Activated CD8-positive, alpha-beta T cell treated with anti-CD3 and anti-CD28 coated beads, Interleukin-2, amount 10 ng/mL, durations not matched to agents 7 days and 5 days (primary cell): ENCODE results near the gene HSPB6. TPM values are rescaled to one million over a fixed set of nuclear protein-coding genes. Genes with fewer than 3 reads are reported as not detected.

Experiments
- ATAC-seq: fragments of 150-1000 bp; cut with Tn5 transposase; one replicate; pipeline ENCODE4 v1.10.0; 2021; ENCODE audit warnings: moderate library complexity
- CTCF ChIA-PET: fragments of 350-600 bp; sonication (Branson Sonifier 250); formaldehyde crosslinking; loops from one replicate; lab custom pipeline; 2021; ENCODE audit warnings: antibody characterized with exemption; lab: Charles Lee
- POLR2A ChIA-PET: fragments of 350-600 bp; sonication (Branson Sonifier 250); formaldehyde crosslinking; loops from one replicate; lab custom pipeline; 2021; ENCODE audit warnings: antibody characterized with exemption; lab: Charles Lee
- DNase-seq: peaks from one replicate; pipeline ENCODE4 v3.0.0-alpha.2; 2020
- H3K27ac Mint-ChIP-seq: one replicate; pipeline ENCODE4 v1.8.0; 2021; ENCODE audit warnings: mild to moderate bottlenecking, mixed read lengths
- H3K27me3 Mint-ChIP-seq: one replicate; pipeline ENCODE4 v1.8.0; 2021; ENCODE audit warnings: low read depth, mixed read lengths
- H3K36me3 Mint-ChIP-seq: one replicate; pipeline ENCODE4 v1.8.0; 2021; ENCODE audit warnings: low read depth, mixed read lengths
- H3K4me1 Mint-ChIP-seq: one replicate; pipeline ENCODE4 v1.8.0; 2021; ENCODE audit warnings: low read depth, mixed read lengths
- H3K4me3 Mint-ChIP-seq: one replicate; pipeline ENCODE4 v1.8.0; 2021; ENCODE audit warnings: mild to moderate bottlenecking, mixed read lengths
- H3K9me3 Mint-ChIP-seq: one replicate; pipeline ENCODE4 v1.8.0; 2022; ENCODE audit warnings: mixed read lengths; ENCODE audit not compliant: insufficient read depth
- total RNA-seq, 2 experiments: library from RNA; stranded (reverse); gene quantifications; one replicate each; pipeline ENCODE4 v1.2.3, GENCODE V29; 2021

HSPB6 gene
- total RNA-seq, 2 experiments from 2014 or later, result 0.65 TPM; not detected in 1

GRCh38 chr19:35746531-35746930, 10.3 kb downstream of the HSPB6 start:
- peaks cover 68% of the 10 kb centered on the region for H3K4me1 Mint-ChIP-seq

GRCh38 chr19:35746087-35746462, 10.8 kb downstream of the HSPB6 start:
- DNase-seq (no peak), ATAC-seq (no peak)
- Mint-ChIP-seq H3K9me3 (no peaks in the 10 kb centered on the region), H3K27ac (peak overlapping the region; percentile 99), H3K27me3 (no peaks in the 10 kb centered on the region), H3K4me3 (peak overlapping the region; percentile 93), H3K4me1 (peaks cover 68% of the 10 kb centered on the region), H3K36me3 (peaks cover 18% of the 10 kb centered on the region)
- ChIA-PET POLR2A (interaction anchor here (0.8 to 1.9 kb wide), 4 partner anchors 27 to 40 kb away, joined by 3 to 8 read pairs (median 5); partner anchors contain the start of gene KMT2B), CTCF (interaction anchor here (1.3 to 1.9 kb wide), 5 partner anchors 10 to 197 kb away, joined by 3 to 6 read pairs (median 5); no protein-coding TSS in a partner anchor)

More at GRCh38 chr19:35746531-35746930, 10.3 kb downstream of the HSPB6 start:
- Mint-ChIP-seq H3K27ac (peak overlapping the region; percentile 99), H3K4me3 (peak overlapping the region; percentile 93), H3K9me3 (no peaks in the 10 kb centered on the region), H3K27me3 (no peaks in the 10 kb centered on the region), H3K36me3 (peaks cover 18% of the 10 kb centered on the region)
- ATAC-seq, result no peak
- DNase-seq, result no peak
- CTCF ChIA-PET, result no interaction called here
- POLR2A ChIA-PET, result interaction anchor here (1.4 to 1.8 kb wide), 2 partner anchors 29 to 35 kb away, joined by 3 to 8 read pairs; partner anchors contain the start of gene KMT2B

GRCh38 chr19:35745328-35746086, 11.3 kb downstream of the HSPB6 start, which contains the start of the genes PSENEN and U2AF1L4:
PSENEN (plus strand) TSS chr19:35745651; CDS start chr19:35745931, 280 bp downstream.
U2AF1L4 (minus strand) TSS chr19:35745418; CDS start chr19:35745391, 27 bp downstream.
- Mint-ChIP-seq H3K27ac (peak within 1 kb of the TSS; percentile 99), H3K4me3 (peak within 1 kb of the TSS; percentile 93), H3K27me3 (no peaks in the 10 kb centered on the region), H3K36me3 (peaks cover 18% of the 10 kb centered on the region), H3K9me3 (no peaks in the 10 kb centered on the region), H3K4me1 (peaks cover 70% of the 10 kb centered on the region)
- ATAC-seq, result peak; percentile 56
- ChIA-PET CTCF (interaction anchor here (1.2 to 1.9 kb wide), 8 partner anchors 10 to 196 kb away, joined by 3 to 8 read pairs (median 5); partner anchors contain the start of gene KMT2B), POLR2A (interaction anchor here (0.7 to 1.9 kb wide), 9 partner anchors 12 to 133 kb away, joined by 3 to 8 read pairs (median 4); partner anchors contain the start of genes HAUS5, HSPB6 and KMT2B)
- peak; percentile 98 for DNase-seq

- Mint-ChIP-seq H3K4me3 (peak overlapping the region; percentile 93), H3K27ac (peak overlapping the region; percentile 99), H3K27me3 (no peaks in the 10 kb centered on the region), H3K9me3 (no peaks in the 10 kb centered on the region), H3K36me3 (peaks cover 18% of the 10 kb centered on the region), H3K4me1 (peaks cover 65% of the 10 kb centered on the region)
- ChIA-PET CTCF (interaction anchor here (0.8 to 1.9 kb wide), 12 partner anchors 11 to 195 kb away, joined by 3 to 8 read pairs (median 5); partner anchors contain the start of gene KMT2B), POLR2A (interaction anchor here (0.6 to 1.9 kb wide), 11 partner anchors 12 to 132 kb away, joined by 3 to 8 read pairs (median 4); partner anchors contain the start of genes HAUS5, HSPB6 and KMT2B)
- DNase-seq (peak; percentile 97), ATAC-seq (peak; percentile 56)
These were observed 12.2 kb downstream of the HSPB6 start for GRCh38 chr19:35744430-35745327.

- Mint-ChIP-seq H3K27me3 (no peaks in the 10 kb centered on the region), H3K36me3 (peaks cover 20% of the 10 kb centered on the region), H3K27ac (peak overlapping the region; percentile 99), H3K9me3 (no peaks in the 10 kb centered on the region), H3K4me3 (peak overlapping the region; percentile 93), H3K4me1 (peaks cover 64% of the 10 kb centered on the region)
- no peak for DNase-seq
- POLR2A ChIA-PET, result interaction anchor here (0.7 to 4.3 kb wide), 6 partner anchors 13 to 131 kb away, joined by 3 to 14 read pairs (median 5); partner anchors contain the start of genes HSPB6 and KMT2B
- no peak for ATAC-seq
- CTCF ChIA-PET, result interaction anchor here (0.8 to 1.9 kb wide), 10 partner anchors 26 to 187 kb away, joined by 3 to 8 read pairs (median 5); partner anchors contain the start of gene KMT2B
These were observed 13.0 kb downstream of the HSPB6 start for GRCh38 chr19:35743640-35744429.

- H3K27ac Mint-ChIP-seq, result peak within 1 kb of the TSS; percentile 93
- H3K9me3 Mint-ChIP-seq, result no peaks in the 10 kb centered on the region
- POLR2A ChIA-PET, result interaction anchor here (0.9 to 4.3 kb wide), 4 partner anchors 24 to 42 kb away, joined by 3 to 14 read pairs (median 4); partner anchors contain the start of gene KMT2B
These were observed 14.6 kb downstream of the HSPB6 start, which contains the start of gene IGFLR1 for GRCh38 chr19:35742121-35742724. IGFLR1 (minus strand) TSS chr19:35742452; CDS start chr19:35741180, 1,272 bp downstream.

GRCh38 chr19:35741203-35741515, 15.7 kb downstream of the HSPB6 start:
- no peaks in the 10 kb centered on the region for H3K9me3 Mint-ChIP-seq
- POLR2A ChIA-PET, result interaction anchor here (0.5 to 4.3 kb wide), 9 partner anchors 10 to 154 kb away, joined by 3 to 14 read pairs (median 4); partner anchors contain the start of gene KMT2B
- DNase-seq (no peak), ATAC-seq (no peak)
- H3K27ac Mint-ChIP-seq, result peak overlapping the region; percentile 93
- H3K4me1 Mint-ChIP-seq, result peaks cover 54% of the 10 kb centered on the region
- CTCF ChIA-PET, result interaction anchor here (0.6 to 1.7 kb wide), 7 partner anchors 18 to 191 kb away, joined by 3 to 10 read pairs (median 7); no protein-coding TSS in a partner anchor
- H3K4me3 Mint-ChIP-seq, result peak overlapping the region; percentile 90
- H3K36me3 Mint-ChIP-seq, result peaks cover 37% of the 10 kb centered on the region
- H3K27me3 Mint-ChIP-seq, result no peaks in the 10 kb centered on the region

More at GRCh38 chr19:35742121-35742724, 14.6 kb downstream of the HSPB6 start, which contains the start of gene IGFLR1:
- CTCF ChIA-PET, result interaction anchor here (0.9 to 2.0 kb wide), 4 partner anchors 12 to 189 kb away, joined by 3 to 7 read pairs (median 4); no protein-coding TSS in a partner anchor
- Mint-ChIP-seq H3K27me3 (no peaks in the 10 kb centered on the region), H3K36me3 (peaks cover 32% of the 10 kb centered on the region), H3K4me3 (peak within 1 kb of the TSS; percentile 93), H3K4me1 (peaks cover 55% of the 10 kb centered on the region)
- peak; percentile 80 for DNase-seq
- ATAC-seq, result no peak

- ATAC-seq (peak; percentile 74), DNase-seq (peak; percentile 99)
- no peaks in the 10 kb centered on the region for H3K27me3 Mint-ChIP-seq
- H3K9me3 Mint-ChIP-seq, result no peaks in the 10 kb centered on the region
- H3K4me3 Mint-ChIP-seq, result peak overlapping the region; percentile 90
- H3K27ac Mint-ChIP-seq, result peak overlapping the region; percentile 92
- H3K36me3 Mint-ChIP-seq, result peaks cover 39% of the 10 kb centered on the region
- POLR2A ChIA-PET, result interaction anchor here (0.5 to 4.3 kb wide), 9 partner anchors 11 to 154 kb away, joined by 3 to 14 read pairs (median 4); partner anchors contain the start of gene KMT2B
- CTCF ChIA-PET, result interaction anchor here (0.6 to 1.7 kb wide), 10 partner anchors 13 to 192 kb away, joined by 3 to 10 read pairs (median 4); no protein-coding TSS in a partner anchor
- peaks cover 50% of the 10 kb centered on the region for H3K4me1 Mint-ChIP-seq
These were observed 16.2 kb downstream of the HSPB6 start for GRCh38 chr19:35740423-35741202.

- CTCF ChIA-PET, result interaction anchor here (0.9 to 1.7 kb wide), 9 partner anchors 12 to 191 kb away, joined by 3 to 10 read pairs (median 4); no protein-coding TSS in a partner anchor
- peaks cover 48% of the 10 kb centered on the region for H3K4me1 Mint-ChIP-seq
- no peaks in the 10 kb centered on the region for H3K27me3 Mint-ChIP-seq
- no peak for DNase-seq
- H3K4me3 Mint-ChIP-seq, result peak overlapping the region; percentile 90
- peak; percentile 17 for ATAC-seq
- H3K36me3 Mint-ChIP-seq, result peaks cover 43% of the 10 kb centered on the region
- no peaks in the 10 kb centered on the region for H3K9me3 Mint-ChIP-seq
- POLR2A ChIA-PET, result interaction anchor here (0.9 to 4.3 kb wide), 7 partner anchors 11 to 28 kb away, joined by 3 to 14 read pairs (median 5); partner anchors contain the start of gene KMT2B
- H3K27ac Mint-ChIP-seq, result peak overlapping the region; percentile 92
These were observed 16.8 kb downstream of the HSPB6 start for GRCh38 chr19:35740108-35740422.
